ENCODE results near the gene USH2A. TPM values are rescaled to one million over a fixed set of nuclear protein-coding genes. Genes with fewer than 3 reads are reported as not detected.
A peak's percentile ranks its signal among the peaks of the same experiment; 100 is the strongest.

USH2A gene
- total RNA-seq, 4 donors from 2014 or later, result under 0.01 to 1.9 (median under 0.01) TPM

DNA sequence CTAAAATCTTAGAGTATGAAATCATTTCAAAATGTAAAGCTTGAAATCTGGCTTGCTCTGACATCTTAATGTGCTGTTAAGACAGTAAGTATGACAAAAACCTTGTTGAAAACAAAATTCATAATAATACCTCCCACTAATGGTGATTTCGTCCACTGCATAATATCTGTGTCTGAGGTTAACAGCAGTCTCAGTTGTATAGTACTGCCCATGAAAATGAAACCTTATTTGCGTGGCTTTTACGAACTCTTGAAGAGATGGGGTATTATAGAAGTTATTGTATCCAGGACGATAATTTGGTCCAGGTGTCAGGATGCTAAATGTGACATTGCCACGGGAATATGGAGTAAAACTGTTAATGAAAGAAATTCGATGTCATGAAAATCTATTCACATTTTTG lies 99.9 kb downstream of the USH2A start:
- Histone ChIP-seq H3K36me3 (no peaks in the 10 kb centered on the region), H3K9me3 (peaks cover 0 to 3% (median 0%) of the 10 kb centered on the region in 4 donors), H3K27ac (replicated peaks in 1 of 4) (no peak overlapping the region), H3K4me3 (no peak overlapping the region), H3K27me3 (no peaks in the 10 kb centered on the region), H3K4me1 (no peaks in the 10 kb centered on the region)
- 91% methylated on average over 6 of the region's 6 CpGs for WGBS
- intact Hi-C loops (cut with DNase I), result no loop called here
- DNase-seq (ENCODE audit: extremely low spot score), result no peak
- TF ChIP-seq EP300 (IDR thresholded peaks at IDR 0.05), result no peak

DNA sequence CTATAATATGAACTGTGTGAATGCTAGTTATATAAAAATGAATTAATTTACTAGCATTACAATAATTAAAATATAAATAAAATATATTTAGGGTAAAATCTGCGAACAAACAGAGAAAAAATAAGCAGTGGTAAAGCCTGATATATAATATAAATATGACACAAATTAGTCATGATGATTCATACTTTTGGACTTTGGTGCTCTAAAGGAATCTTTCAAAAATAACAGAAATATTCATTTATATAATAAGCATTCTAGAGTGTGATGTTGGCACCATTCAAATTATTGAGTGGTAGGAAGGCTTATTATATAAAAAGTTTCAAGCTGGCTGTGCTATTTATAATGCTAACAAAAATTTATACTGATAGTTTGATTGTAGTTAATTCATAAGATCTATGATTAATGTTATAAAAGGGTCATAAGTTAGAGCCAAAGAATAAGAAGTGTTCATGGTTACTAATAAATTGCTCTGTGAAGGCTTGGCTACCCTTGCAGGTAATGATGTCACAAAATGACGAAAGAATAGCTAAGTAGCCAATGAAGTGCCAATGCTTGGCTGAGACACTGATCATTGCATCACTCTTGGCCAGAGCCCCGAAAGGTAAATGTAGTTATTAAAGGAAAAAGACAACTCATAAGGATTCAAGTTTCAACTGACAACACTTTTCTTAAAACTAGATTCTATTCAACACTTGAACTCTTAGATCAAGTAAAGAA lies 108.7 kb downstream of the USH2A start:
- no peak for TF ChIP-seq EP300 (IDR thresholded peaks at IDR 0.05)
- no peaks in the 10 kb centered on the region for H3K4me1 ChIP-seq
- H3K36me3 ChIP-seq, result no peaks in the 10 kb centered on the region
- H3K9me3 ChIP-seq, result no peaks in the 10 kb centered on the region
- no peak overlapping the region for H3K4me3 ChIP-seq
- intact Hi-C loops (cut with DNase I), result no loop called here
- WGBS, result 81% methylated on average over 3 of the region's 3 CpGs
- no peak for DNase-seq (ENCODE audit: extremely low spot score)
- H3K27me3 ChIP-seq, result no peaks in the 10 kb centered on the region
- H3K27ac ChIP-seq (replicated peaks in 1 of 4), result no peak overlapping the region

DNA sequence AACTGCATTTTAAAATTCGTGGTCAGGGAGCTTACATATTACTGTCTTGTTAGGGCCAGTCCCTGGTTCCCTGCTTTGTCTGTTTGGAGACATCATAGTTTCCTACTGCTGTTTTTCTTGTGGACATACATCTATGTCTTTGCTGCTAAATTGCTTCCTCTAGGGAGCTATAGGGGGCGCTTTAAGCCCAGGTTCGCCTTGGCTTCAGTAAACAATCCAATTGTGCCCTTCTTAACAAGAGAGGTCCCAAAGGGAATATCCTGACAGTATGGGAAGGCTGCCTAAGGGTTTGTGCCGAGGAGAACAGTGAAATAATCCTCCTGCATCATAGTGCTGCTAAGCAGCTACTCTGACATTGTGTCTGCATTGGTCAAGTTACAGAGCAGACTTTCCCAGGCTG lies 112.5 kb downstream of the USH2A start:
- Histone ChIP-seq H3K4me1 (no peaks in the 10 kb centered on the region), H3K27ac (replicated peaks in 1 of 4) (no peak overlapping the region), H3K9me3 (no peaks in the 10 kb centered on the region), H3K4me3 (no peak overlapping the region), H3K36me3 (no peaks in the 10 kb centered on the region), H3K27me3 (no peaks in the 10 kb centered on the region)
- DNase-seq (ENCODE audit: extremely low spot score), result no peak
- intact Hi-C loops (cut with DNase I), result no loop called here
- TF ChIP-seq EP300 (IDR thresholded peaks at IDR 0.05), result no peak
- TF ChIP-seq POLR2AphosphoS5 (IDR thresholded peaks at IDR 0.05), result no peak
- TF ChIP-seq, protein P1, sequence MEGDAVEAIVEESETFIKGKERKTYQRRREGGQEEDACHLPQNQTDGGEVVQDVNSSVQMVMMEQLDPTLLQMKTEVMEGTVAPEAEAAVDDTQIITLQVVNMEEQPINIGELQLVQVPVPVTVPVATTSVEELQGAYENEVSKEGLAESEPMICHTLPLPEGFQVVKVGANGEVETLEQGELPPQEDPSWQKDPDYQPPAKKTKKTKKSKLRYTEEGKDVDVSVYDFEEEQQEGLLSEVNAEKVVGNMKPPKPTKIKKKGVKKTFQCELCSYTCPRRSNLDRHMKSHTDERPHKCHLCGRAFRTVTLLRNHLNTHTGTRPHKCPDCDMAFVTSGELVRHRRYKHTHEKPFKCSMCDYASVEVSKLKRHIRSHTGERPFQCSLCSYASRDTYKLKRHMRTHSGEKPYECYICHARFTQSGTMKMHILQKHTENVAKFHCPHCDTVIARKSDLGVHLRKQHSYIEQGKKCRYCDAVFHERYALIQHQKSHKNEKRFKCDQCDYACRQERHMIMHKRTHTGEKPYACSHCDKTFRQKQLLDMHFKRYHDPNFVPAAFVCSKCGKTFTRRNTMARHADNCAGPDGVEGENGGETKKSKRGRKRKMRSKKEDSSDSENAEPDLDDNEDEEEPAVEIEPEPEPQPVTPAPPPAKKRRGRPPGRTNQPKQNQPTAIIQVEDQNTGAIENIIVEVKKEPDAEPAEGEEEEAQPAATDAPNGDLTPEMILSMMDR (IDR thresholded peaks at IDR 0.05), result peak in 2 of 3 experiments; percentile 22 to 25
- TF ChIP-seq POLR2A (IDR thresholded peaks at IDR 0.05; ENCODE audit: low read depth), result no peak
- WGBS, result 25% methylated on average over 4 of the region's 4 CpGs

DNA sequence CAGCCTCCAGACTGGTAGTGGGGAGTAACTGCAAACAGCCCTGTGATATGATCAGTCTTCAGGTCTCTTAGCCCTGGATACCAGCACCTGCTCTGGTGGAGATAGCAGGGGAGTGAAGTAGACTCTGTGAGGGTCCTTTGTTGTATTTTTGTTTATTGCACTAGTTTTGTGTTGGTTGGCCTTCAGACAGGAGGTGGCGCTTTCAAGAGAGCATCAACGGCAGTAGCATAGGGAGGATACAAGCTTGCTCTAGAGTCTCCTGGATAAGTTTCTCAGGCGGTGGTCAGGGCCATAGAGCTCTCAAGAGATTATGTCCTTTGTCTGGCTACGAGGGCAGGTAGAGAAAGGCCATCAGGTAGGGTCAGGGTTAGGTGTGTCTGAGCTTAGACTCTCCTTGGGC lies 116.4 kb downstream of the USH2A start:
- H3K4me3 ChIP-seq, result no peak overlapping the region
- intact Hi-C loops (cut with DNase I), result no loop called here
- no peaks in the 10 kb centered on the region for H3K36me3 ChIP-seq
- H3K4me1 ChIP-seq, result no peaks in the 10 kb centered on the region
- no peak for DNase-seq (ENCODE audit: extremely low spot score)
- H3K27ac ChIP-seq (replicated peaks in 1 of 4), result no peak overlapping the region
- WGBS, result 85% methylated on average over 4 of the region's 4 CpGs
- no peaks in the 10 kb centered on the region for H3K27me3 ChIP-seq
- TF ChIP-seq, protein P1 (IDR thresholded peaks at IDR 0.05), result no peak
- TF ChIP-seq EP300 (IDR thresholded peaks at IDR 0.05), result no peak
- TF ChIP-seq POLR2AphosphoS5 (IDR thresholded peaks at IDR 0.05), result no peak
- no peak for TF ChIP-seq POLR2A (IDR thresholded peaks at IDR 0.05; ENCODE audit: low read depth)
- H3K9me3 ChIP-seq, result no peaks in the 10 kb centered on the region

DNA sequence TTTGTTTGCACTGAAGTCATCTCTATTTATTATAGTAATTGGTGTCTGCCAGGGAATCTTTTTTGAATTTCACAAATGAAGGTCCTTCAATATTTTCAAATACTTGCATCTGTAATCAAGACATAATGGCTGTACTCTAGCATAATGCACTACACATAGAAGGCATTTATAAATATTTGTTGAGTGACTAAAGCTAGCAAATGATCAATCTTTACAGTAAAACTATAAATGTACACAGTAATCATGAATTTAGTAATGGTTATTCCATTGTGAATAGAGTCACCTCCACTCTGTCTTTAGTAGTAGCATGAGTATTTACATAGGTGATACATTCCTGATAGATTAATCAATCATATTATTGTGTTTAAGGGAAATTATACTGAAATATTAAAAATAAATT lies 119.6 kb downstream of the USH2A start:
- DNase-seq (ENCODE audit: extremely low spot score), result no peak
- no peaks in the 10 kb centered on the region for H3K27me3 ChIP-seq
- no peak overlapping the region for H3K4me3 ChIP-seq
- no peaks in the 10 kb centered on the region for H3K36me3 ChIP-seq
- H3K4me1 ChIP-seq, result no peaks in the 10 kb centered on the region
- intact Hi-C loops (cut with DNase I), result no loop called here
- no peak for TF ChIP-seq POLR2AphosphoS5 (IDR thresholded peaks at IDR 0.05)
- no peak for TF ChIP-seq EP300 (IDR thresholded peaks at IDR 0.05)
- TF ChIP-seq POLR2A (IDR thresholded peaks at IDR 0.05; ENCODE audit: low read depth), result no peak
- TF ChIP-seq, protein P1 (IDR thresholded peaks at IDR 0.05), result no peak
- H3K27ac ChIP-seq (replicated peaks in 1 of 4), result no peak overlapping the region
- H3K9me3 ChIP-seq, result no peaks in the 10 kb centered on the region

DNA sequence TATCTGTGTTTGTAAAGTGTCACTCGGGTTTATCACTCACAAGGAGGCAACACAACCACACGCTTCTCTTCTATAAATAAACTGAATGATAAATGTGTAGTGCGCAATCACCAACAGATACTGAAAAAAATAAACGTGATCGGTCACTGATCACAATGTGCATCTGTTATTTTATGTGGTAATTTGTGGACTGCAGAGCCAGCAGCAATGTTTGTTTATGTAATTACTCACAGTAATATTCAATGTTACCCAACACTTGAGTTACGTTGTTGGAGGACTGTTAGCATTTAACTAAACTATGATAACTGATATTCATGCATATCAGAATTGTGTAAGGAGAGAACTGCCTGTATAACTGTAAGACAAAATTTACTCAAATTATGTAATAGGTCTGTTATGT lies 129.6 kb downstream of the USH2A start:
- H3K4me3 ChIP-seq, result no peak overlapping the region

More for the DNA sequence above, 129.6 kb downstream of the USH2A start:
- TF ChIP-seq POLR2A (IDR thresholded peaks at IDR 0.05; ENCODE audit: low read depth) (no peak), POLR2AphosphoS5 (IDR thresholded peaks at IDR 0.05) (no peak), EP300 (IDR thresholded peaks at IDR 0.05) (no peak)
- TF ChIP-seq, protein P1 (IDR thresholded peaks at IDR 0.05), result no peak
- Histone ChIP-seq H3K27me3 (no peaks in the 10 kb centered on the region), H3K9me3 (no peaks in the 10 kb centered on the region), H3K27ac (replicated peaks in 1 of 4) (no peak overlapping the region), H3K4me1 (no peaks in the 10 kb centered on the region), H3K36me3 (no peaks in the 10 kb centered on the region)
- WGBS, result 72% methylated on average over 6 of the region's 6 CpGs
- intact Hi-C loops (cut with DNase I), result no loop called here
- no peak for DNase-seq (ENCODE audit: extremely low spot score)
